T1000 (cell line): ENCODE results near the gene GPATCH8.
"Not testable (repeated sequence)": the region's sequence is repeated elsewhere in the genome, so short reads cannot be mapped to it uniquely, and the experiment has no call there.

Experiments used
- DNase-seq: peaks from one replicate; lab custom pipeline; 2025; ENCODE audit warnings: mixed read lengths; lab: John Stamatoyannopoulos, UW

GPATCH8 gene

GRCh38 chr17:44527102-44527501 lies 23.9 kb upstream of the GPATCH8 start:
- no peak for DNase-seq

GRCh38 chr17:44523672-44523972 lies 20.4 kb upstream of the GPATCH8 start:
- DNase-seq: no peak

- DNase-seq: no peak
These were observed 19.9 kb upstream of the GPATCH8 start for GRCh38 chr17:44522883-44523671.

- no peak for DNase-seq
These were observed 14.8 kb upstream of the GPATCH8 start for GRCh38 chr17:44518032-44518431.

- DNase-seq: not testable (repeated sequence)
These were observed 8.3 kb upstream of the GPATCH8 start for GRCh38 chr17:44511241-44512134.

- DNase-seq: not testable (repeated sequence)
These were observed 3.9 kb upstream of the GPATCH8 start for GRCh38 chr17:44506939-44507604.

- DNase-seq: no peak
These were observed 534 bp downstream of the GPATCH8 start for GRCh38 chr17:44502598-44503146.

- DNase-seq: no peak
These were observed 1.3 kb downstream of the GPATCH8 start for GRCh38 chr17:44501866-44502375.

- no peak for DNase-seq
These were observed 3.5 kb downstream of the GPATCH8 start for GRCh38 chr17:44499722-44500121.

- no peak for DNase-seq
These were observed 6.4 kb downstream of the GPATCH8 start for GRCh38 chr17:44496815-44497214.

- no peak for DNase-seq
These were observed 9.9 kb downstream of the GPATCH8 start for GRCh38 chr17:44493339-44493738.

- no peak for DNase-seq
These were observed 10.4 kb downstream of the GPATCH8 start for GRCh38 chr17:44492706-44493272.

GRCh38 chr17:44489581-44489980 lies 13.6 kb downstream of the GPATCH8 start:
- DNase-seq: no peak

GRCh38 chr17:44487170-44487569 lies 16.0 kb downstream of the GPATCH8 start:
- no peak for DNase-seq

- no peak for DNase-seq
These were observed 29.8 kb downstream of the GPATCH8 start for GRCh38 chr17:44473367-44473766.

- DNase-seq: no peak
These were observed 33.5 kb downstream of the GPATCH8 start for GRCh38 chr17:44469676-44470075.

- DNase-seq: no peak
These were observed 36.1 kb downstream of the GPATCH8 start for GRCh38 chr17:44467108-44467507.

GRCh38 chr17:44466339-44466738 lies 36.9 kb downstream of the GPATCH8 start:
- no peak for DNase-seq

GRCh38 chr17:44465897-44466296 lies 37.3 kb downstream of the GPATCH8 start:
- no peak for DNase-seq

- no peak for DNase-seq
These were observed 37.9 kb downstream of the GPATCH8 start for GRCh38 chr17:44465276-44465675.

- DNase-seq: no peak
These were observed 39.2 kb downstream of the GPATCH8 start for GRCh38 chr17:44464037-44464436.

- no peak for DNase-seq
These were observed 51.4 kb downstream of the GPATCH8 start for GRCh38 chr17:44451832-44452231.
